Measurements from ENCODE around the gene PRLH. TPM values are rescaled to one million over a fixed set of nuclear protein-coding genes. Genes with fewer than 3 reads are reported as not detected.

PRLH gene
- polyA plus RNA-seq, 2 of the 4 experiments (the other 2 are of a cell fraction), result not detected

DNA sequence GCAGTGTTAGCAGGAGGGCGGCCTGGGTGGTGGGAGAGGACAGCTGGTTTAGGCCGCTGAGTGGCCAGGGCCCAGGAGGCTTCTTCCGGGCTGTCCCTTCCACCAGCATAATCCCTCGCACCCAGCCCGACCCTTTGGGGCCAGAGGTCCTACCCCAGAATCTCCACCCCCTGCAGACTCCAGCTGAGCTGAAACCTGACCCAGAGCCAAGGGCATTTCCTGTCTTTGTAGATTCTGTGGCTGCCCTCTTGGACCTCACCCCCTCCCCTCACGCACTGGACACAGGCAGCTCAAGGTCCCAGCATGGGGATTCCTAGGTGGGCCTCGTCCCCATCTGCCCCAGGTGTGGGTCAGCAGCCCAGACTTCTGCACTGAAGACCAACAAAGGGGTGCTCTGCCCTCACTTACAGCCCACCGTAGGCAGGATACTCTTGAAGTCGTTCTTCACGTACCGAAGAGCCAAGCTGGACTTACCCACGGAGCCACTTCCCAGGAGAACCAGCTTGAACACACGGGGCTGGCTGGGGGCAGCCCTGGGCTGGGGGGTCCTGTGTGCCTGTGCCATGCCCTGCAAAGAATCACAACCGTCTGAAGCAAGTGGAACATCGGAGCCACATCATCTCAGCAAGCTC is 19.3 kb downstream of the PRLH start:
- WGBS (ENCODE audit: missing lambda C conversion rate), result 72% methylated on average over 15 of the region's 15 CpGs
- H3K4me3 ChIP-seq, result no peak overlapping the region
- no peak overlapping the region for H3K27ac ChIP-seq
- no peak for DNase-seq (ENCODE audit: low read depth in 1 of 2, low spot score in 1 of 2)
- H3K4me1 ChIP-seq, result peaks cover 13% of the 10 kb centered on the region
- no peak for FAIRE-seq
- TF ChIP-seq NPAS2 (CRISPR knock-in tag; IDR thresholded peaks at IDR 0.05; ENCODE audit: borderline replicate concordance), result no peak
- TF ChIP-seq REST (IDR thresholded peaks at IDR 0.05), result no peak
- no peak for TF ChIP-seq FOXS1 (CRISPR knock-in tag; IDR thresholded peaks at IDR 0.05)
- no peak for TF ChIP-seq BHLHE40 (IDR thresholded peaks at IDR 0.05; ENCODE audit: low read depth, low read length)
- no peak for TF ChIP-seq BCL3 (IDR thresholded peaks at IDR 0.05)
- TF ChIP-seq RFX5 (IDR thresholded peaks at IDR 0.05), result no peak
- TF ChIP-seq ZSCAN20 (CRISPR knock-in tag; IDR thresholded peaks at IDR 0.05), result no peak
- no peak for TF ChIP-seq KDM5A (IDR thresholded peaks at IDR 0.05)
- TF ChIP-seq JUNB (IDR thresholded peaks at IDR 0.05), result no peak
- TF ChIP-seq HEYL (CRISPR knock-in tag; IDR thresholded peaks at IDR 0.05), result no peak
- no peak for ATAC-seq
- ChIA-PET POLR2A (no interaction called here), CTCF (interaction anchor here (1.3 to 9.1 kb wide), 5 partner anchors 10 to 164 kb away, joined by 3 to 97 read pairs (median 6); no protein-coding TSS in a partner anchor)
- H3K9me3 ChIP-seq, result no peaks in the 10 kb centered on the region
- H3K4me2 ChIP-seq, result no peak overlapping the region

DNA sequence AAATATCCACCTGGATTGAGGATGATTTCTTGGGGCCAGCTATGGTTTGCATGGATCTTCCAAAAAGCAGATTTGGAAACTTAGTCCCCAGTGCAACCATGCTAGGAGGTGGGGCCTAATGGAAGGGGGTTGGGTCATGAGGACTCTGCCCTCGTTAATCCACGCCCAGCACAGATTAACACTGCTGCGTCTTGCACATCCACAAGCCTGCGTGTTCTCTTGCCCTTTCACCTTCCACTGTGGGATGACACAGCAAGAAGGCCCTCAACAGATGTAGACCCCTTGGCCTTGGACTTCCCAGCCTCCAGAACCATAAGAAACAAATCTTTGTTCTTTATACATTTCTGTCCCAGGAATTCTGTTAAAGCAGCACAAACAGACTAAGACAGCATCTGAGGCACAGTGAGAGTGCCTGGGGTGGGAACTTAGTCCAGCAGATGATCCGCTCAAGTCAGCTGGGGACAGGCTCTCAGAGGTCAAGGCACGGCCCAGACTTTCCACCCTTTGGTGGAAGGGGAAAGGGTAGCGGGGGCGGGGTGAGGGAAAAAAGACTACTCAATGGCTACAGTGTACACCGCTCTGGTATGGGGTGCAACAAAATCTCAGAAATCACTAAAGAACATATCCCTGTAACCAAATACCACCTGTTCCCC is 21.8 kb downstream of the PRLH start:
- TF ChIP-seq JUN (IDR thresholded peaks at IDR 0.05), result no peak
- TF ChIP-seq GATA3 (IDR thresholded peaks at IDR 0.05; ENCODE audit: borderline replicate concordance), result no peak
- no peak for TF ChIP-seq CBX8 (IDR thresholded peaks at IDR 0.05)
- TF ChIP-seq, protein P1, sequence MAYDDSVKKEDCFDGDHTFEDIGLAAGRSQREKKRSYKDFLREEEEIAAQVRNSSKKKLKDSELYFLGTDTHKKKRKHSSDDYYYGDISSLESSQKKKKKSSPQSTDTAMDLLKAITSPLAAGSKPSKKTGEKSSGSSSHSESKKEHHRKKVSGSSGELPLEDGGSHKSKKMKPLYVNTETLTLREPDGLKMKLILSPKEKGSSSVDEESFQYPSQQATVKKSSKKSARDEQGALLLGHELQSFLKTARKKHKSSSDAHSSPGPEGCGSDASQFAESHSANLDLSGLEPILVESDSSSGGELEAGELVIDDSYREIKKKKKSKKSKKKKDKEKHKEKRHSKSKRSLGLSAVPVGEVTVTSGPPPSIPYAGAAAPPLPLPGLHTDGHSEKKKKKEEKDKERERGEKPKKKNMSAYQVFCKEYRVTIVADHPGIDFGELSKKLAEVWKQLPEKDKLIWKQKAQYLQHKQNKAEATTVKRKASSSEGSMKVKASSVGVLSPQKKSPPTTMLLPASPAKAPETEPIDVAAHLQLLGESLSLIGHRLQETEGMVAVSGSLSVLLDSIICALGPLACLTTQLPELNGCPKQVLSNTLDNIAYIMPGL (CRISPR knock-in tag; IDR thresholded peaks at IDR 0.05; ENCODE audit: borderline replicate concordance), result no peak
- TF ChIP-seq BHLHE40 (IDR thresholded peaks at IDR 0.05; ENCODE audit: low read depth, low read length), result no peak
- TF ChIP-seq, protein P2, sequence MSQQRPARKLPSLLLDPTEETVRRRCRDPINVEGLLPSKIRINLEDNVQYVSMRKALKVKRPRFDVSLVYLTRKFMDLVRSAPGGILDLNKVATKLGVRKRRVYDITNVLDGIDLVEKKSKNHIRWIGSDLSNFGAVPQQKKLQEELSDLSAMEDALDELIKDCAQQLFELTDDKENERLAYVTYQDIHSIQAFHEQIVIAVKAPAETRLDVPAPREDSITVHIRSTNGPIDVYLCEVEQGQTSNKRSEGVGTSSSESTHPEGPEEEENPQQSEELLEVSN (IDR thresholded peaks at IDR 0.05; ENCODE audit: borderline replicate concordance, low read depth), result no peak
- no peak for TF ChIP-seq HDAC2 (IDR thresholded peaks at IDR 0.05)
- CTCF ChIA-PET, result interaction anchor here (9.1 kb wide), 1 partner anchor 16 kb away, joined by 97 read pairs; no protein-coding TSS in a partner anchor
- DNase-seq (ENCODE audit: low read depth in 1 of 2, low spot score in 1 of 2), result no peak
- Histone ChIP-seq H3K4me2 (no peak overlapping the region), H3K4me3 (no peak overlapping the region), H3K27ac (no peak overlapping the region), H3K9me3 (no peaks in the 10 kb centered on the region), H3K4me1 (peaks cover 15% of the 10 kb centered on the region)
- POLR2A ChIA-PET, result no interaction called here
- no peak for FAIRE-seq
- 94% methylated on average over 9 of the region's 9 CpGs for WGBS (ENCODE audit: missing lambda C conversion rate)
- no peak for ATAC-seq

Data from A549 (cell line).